Measurements from ENCODE around the gene SLC49A4.

SLC49A4 gene

DNA sequence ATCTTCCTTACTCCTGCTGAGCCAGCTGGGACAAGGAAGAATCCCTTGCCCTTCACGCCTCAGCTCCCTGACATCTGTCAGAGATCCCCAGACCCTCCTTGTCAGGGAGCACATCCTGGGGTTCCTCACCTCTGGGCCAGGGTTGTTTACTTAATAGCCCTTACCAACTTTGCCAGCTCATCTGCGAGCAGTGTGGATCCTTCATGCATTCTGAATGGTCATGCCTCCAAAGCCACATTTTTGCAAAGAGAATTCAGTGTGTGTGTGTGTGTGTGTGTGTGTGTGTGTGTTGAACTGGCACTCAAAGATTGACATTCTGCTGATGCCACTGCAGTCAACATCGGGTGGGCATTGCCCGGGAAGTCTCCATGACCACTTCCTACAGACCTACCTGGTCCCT lies 112.6 kb downstream of the SLC49A4 start:
- no peak for DNase-seq (ENCODE audit: low spot score)

DNA sequence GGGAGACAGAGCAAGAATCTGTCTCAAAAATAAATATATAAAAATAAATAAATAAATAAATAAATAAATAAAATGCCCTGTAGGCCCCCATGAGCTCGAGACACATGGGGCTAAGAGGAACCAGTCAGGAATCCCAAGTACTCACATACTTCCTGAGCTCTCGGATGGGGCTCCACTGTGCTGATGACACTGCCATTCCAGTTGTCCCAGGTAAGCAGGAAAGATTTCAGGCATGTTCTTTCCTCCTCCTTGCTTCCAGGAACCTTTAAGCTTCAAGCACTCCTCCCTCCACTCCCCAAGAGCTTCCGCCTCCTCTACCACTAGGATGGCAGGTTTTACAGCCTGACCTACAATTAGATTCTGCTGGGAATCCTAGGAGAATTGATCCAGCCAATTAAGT lies 113.4 kb downstream of the SLC49A4 start:
- DNase-seq (ENCODE audit: low spot score) = no peak

DNA sequence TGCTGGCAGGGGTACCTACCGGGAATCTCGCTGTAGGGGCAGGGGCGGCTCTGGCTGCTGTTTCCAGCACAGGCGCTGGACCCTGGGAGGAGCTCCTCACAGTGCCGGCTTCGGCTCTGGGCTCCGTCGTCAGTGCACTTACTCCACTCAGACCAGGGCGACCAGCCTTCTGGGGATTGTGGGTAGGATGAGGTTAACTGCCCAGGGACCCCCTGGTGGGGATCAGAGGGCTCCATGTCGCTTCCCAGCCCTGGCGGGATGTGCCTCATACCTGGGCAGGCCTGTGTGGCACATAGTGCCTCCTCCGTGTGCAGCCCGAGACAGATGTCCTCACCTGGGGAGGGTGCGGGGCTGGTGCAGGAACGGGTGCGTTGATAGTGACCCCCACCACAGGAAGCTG lies 117.0 kb downstream of the SLC49A4 start:
- no peak for DNase-seq (ENCODE audit: low spot score)

DNA sequence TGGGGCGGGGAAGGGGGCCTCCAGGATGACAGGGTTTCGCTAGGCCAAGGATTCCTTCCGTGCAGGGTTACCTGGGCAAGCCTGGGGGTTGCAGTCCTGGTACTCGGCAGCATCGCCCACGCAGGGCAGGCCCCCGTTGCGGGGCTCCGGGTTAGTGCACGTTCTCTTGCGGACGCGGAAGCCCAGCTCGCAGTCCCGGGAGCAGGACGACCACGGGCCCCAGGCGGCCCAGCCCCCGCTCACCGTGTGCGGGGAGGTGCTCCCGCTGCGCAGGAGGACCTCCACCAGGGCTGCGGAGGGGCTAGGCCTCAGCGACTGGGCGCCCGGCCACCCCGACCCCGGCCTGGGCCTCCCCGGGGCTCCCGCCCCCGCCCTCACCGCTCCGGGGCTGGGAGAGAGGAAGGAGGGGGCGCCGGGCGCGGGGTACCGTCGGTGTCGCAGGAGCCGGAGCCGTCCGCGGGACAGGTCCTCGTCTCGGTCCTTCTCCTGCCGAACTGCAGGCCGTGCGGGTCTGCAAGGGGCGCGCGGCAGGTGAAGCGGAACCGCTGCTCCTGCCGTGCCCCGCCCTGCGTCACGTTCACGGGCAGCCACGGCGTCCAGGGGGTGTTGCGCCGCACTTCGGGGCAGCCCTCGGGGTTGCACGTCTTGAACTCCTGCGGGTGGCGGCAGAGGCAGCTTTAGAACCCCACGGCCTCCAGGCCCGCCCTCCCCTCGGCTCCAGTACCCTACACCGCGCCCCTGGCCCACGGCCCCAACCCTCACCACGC lies 118.1 kb downstream of the SLC49A4 start:
- DNase-seq (ENCODE audit: low spot score) = peak; percentile 49

DNA sequence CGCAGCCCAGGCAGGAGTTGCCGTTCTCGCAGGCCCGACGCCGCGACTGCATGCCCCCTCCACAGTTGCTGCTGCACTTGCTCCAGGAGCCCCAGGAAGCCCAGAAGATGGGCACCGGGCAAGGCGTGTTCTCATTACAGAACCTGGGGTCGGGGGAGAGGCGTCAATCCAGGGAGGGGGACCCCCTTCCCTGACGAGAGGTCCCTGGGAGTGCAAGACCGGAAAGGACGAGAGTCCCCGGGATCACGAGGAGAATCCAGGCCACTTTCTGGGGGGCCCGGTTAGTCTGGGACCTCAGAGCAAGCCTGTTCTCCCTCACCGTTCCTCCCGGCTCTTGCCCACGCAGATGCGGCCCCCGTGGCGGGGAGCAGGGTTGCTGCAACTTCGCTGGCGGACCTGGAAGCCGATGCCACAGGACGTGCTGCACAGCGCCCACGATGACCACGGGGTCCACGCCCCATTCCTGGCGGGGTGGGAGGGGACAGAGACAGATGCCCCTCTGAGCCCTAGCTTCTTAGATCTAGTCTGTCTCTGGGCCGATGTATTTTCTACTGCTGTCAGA lies 118.8 kb downstream of the SLC49A4 start:
- DNase-seq (ENCODE audit: low spot score) = no peak

DNA sequence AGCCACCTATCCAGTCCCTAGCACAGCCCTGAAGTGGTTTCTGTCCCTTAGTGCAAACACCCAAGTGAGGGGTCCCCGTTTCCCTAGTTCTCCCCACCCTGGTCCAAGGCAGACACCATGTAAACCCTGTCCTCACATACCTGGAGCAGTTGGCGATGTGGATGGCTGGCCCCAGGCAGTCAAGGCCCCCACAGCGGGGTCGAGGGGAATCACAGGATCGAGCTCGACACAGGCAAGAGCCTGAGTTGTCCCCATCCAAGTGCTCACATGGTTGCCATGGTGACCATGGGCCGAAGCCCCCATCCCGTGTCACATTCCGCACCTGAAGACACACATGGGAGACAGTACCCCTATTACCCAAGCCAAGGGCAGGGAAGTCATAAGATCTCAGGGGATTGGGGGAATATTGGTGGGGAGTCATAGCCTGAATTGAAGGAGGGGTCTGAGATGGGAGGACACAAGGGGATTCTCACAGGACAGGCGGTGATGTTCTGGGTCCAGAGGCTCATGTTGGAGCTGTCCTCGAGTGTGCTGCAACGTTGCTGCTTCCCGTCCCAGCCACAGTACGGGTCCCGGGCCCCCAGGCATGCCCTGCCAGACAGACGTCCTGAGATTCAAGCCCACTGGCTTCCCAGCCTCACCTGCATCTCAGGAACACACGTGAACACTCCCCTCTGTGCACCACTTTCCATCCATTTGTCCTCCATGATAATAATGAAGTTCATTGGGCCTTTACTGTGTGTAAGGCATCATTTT lies 120.6 kb downstream of the SLC49A4 start:
- DNase-seq (ENCODE audit: low spot score) = no peak

DNA sequence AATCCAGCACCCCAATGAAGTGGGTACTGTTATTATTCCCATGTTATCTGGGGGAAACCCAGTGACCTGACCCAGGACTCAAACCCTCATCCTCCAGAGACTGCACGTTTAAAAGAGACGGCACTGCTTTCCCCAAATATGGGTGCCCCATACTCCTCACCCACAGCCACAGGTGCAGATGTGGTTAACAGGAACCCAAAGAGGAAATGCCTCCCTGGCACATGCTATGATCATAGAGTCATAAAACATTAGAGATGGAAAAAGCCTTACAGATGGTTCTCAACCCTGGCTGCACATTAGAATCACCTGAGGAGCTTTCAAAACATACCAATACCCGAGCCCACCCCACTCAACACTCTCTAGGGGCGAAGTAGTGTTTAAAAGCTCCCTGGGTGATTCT lies 121.2 kb downstream of the SLC49A4 start:
- no peak for DNase-seq (ENCODE audit: low spot score)

DNA sequence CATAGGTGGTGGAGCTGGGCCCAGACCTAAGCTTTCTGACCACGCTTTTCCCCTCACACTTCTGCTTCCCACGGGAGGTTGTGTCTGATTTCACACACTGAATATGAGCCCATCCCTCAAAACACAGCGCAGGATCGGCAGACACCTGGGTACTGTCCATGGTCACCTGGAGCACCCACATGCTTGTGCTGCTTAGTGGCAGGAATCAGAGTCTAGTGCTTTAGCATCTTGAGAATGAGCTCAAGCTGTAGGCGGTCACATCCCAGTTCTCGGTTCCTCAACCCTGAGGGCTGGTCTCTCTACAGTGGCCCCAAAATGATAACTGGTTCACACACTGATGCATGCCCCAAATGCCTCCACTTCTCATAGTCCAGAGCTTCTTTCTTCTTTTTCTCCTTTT lies 121.7 kb downstream of the SLC49A4 start:
- no peak for DNase-seq (ENCODE audit: low spot score)

DNA sequence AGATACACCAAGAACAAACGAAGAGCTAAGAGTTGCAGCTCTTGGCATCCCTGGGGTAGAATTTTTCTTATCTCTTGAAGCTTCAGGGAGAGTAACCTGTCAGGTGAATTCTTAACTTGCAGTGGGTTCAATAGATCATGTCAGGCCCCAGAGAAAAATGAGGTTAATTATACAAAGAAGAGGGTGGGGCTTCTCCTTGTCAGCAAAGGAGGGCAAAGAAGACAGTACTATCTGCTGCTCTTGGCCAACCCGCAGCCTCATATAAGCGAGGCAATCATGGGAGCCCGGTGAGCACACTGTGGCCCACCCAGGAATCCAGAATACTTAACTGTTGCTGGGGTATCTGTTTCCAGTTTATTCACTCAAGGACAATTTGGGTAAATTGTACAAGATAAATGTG lies 122.5 kb downstream of the SLC49A4 start:
- DNase-seq (ENCODE audit: low spot score) = no peak

DNA sequence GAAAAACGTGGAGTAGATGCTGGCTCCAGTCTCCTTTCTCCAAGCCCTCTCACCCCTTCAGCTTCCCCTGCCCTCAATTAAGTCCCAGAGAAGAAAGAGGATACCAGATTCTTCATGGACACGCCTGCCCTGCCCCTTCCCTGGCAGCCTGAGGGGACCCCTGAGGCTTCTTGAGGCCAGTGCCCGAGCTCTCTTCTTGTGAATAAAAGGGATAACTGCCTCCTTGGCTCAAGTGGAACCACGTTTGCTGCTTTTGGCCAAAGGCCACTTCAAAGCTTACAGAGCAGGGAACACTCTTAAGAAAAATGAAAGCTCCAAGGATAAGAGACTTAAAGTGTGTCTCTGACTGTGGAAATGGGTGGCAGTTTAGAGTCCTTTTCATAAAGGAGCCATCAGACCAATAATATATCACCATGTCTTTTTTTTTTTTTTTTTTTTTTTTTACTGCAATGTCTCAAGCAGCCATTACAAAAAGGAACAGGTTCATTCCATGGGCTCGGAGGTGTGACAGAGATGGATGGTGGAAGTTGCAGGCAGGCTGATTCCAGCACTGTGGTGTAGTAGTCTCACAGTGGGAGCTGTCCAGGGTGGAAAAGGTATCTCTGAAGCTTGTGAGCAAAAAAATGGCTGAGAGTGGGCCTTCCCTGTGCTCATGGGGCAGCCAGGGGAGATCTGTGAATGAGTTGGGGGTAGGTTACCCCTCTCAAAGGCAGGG lies 123.9 kb downstream of the SLC49A4 start:
- DNase-seq (ENCODE audit: low spot score) = peak; percentile 65

DNA sequence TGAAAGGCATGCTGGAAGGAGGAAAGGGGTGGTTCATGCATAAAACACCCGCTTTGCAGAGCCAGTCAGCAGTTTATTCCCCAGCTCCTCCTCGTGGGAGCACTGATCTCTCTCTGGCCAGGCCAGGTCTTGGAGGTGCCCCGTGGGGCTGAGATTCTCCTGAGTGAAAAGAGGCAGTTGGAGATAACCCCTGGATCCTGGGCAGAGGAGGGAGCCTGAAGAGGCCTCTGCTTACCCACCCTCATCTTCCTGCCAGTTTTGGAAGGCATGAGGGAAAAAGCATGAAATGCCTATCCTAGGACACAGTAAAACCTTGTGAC lies 124.4 kb downstream of the SLC49A4 start:
- DNase-seq (ENCODE audit: low spot score) = no peak

DNA sequence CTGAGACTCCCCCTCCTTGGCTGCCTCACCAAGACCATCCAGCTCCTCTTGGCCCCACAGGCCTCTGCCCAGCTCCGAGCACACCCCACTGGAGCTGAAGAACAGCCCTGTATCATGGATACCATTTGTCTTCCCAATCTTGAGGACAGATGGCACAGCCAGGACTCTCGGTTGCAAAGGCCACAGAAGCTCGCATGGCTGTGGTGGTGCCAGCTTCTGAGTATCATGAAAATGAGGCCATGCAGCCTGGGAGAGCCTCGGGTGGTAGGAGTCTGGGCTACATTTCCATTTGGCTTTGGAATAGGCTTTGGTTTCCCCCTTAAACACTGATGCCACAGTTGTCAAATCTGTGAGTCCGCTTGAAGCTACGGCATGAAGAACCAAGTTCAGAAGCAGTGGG lies 126.1 kb downstream of the SLC49A4 start:
- no peak for DNase-seq (ENCODE audit: low spot score)

DNA sequence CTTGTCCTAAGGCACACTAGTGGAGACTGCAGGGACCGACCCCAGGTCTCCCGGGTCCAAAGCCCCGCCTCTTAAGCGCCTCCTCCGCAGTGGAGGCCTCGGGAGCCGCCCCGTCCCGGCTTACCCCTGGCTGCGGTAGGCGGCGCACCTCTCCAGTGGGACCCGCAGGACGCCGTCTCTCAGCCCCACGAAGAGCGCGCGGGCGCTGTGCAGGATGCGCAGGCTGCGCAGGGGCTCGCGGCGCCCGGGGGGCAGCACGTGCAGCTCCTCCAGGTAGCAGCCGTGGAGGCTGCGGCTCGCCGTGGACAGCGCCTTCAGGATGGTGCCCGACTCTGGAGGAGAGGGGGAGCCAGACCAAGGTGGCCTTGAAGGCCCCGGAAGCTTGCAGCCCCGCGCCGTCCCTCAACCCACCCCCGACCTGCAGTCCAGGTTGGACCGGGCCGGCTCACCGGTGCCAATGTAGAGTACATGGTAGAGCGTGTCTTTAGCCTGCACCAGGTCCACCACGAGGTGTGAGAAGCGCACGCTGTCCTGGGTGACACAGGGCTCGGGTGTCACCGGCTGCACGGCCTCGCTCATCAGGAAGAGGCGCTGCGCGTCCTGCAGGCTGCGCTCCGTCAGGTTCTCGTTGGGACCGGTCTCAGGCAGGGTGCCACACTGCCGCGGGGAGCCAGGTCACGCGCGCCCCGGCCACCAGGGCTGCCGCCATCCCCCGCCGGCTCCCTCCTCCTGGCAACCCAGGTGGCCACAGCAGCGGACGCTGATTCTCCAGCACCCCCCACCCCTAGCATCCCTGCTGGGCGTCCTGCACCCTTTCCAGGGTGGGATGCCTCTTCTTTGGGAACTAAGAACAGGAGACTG lies 127.2 kb downstream of the SLC49A4 start:
- peak; percentile 91 for DNase-seq (ENCODE audit: low spot score)

DNA sequence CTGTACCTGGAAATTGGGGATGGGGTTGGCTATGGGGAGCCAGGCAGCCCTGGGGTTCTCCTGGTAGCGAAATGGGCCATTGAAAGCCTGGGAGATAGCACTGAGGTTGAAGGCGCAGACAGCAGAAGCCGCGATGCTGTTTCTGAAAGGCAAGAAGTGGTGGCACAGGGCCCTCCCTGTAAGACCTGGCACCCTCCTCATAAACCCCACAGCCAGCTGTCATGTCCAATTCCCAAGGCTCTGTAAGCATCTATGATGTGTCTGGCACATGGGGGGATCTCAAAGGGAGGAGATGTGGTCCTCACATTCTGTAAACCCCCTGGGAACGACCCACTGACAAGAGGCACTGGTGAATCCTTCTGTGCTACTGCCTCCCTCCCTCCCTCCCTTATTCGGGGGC lies 128.7 kb downstream of the SLC49A4 start:
- no peak for DNase-seq (ENCODE audit: low spot score)

DNA sequence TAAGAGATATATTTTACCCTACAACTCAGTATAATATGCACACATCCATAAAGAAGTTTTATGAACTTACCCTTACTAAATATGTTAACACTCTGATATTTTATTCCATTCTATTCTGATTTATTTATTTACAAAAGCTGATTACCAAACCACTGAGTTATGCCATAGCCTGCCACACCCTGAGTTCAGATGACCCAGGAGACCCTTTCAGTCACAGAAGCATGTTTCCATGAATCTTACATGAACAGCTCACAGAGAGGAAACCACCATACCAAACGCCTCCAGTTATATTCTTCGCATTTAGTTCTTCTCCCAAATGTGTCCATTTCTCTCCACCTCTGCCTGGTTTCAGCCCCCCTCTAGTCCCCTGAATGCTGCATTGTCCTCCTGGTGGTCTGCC lies 129.2 kb downstream of the SLC49A4 start:
- no peak for DNase-seq (ENCODE audit: low spot score)

DNA sequence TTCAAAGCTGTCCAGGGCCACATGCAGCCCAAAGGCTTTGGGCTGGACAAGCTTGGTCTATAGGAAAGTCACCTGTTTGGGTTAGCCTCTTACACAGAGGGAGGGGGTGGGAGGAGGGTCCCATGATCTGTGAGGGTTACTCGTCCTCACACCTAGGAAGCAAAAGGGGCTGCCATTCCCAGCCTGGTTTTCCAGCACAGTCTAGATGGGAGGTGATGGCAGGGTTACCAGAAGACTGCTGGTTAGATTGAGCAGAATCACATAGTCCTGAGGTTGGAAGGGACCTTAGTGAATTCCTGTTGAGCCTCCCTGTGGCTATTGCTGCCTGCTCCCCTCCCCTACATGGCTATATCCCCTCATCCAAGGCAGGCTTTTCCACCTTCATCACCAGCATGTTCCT lies 130.9 kb downstream of the SLC49A4 start:
- DNase-seq (ENCODE audit: low spot score) = no peak

DNA sequence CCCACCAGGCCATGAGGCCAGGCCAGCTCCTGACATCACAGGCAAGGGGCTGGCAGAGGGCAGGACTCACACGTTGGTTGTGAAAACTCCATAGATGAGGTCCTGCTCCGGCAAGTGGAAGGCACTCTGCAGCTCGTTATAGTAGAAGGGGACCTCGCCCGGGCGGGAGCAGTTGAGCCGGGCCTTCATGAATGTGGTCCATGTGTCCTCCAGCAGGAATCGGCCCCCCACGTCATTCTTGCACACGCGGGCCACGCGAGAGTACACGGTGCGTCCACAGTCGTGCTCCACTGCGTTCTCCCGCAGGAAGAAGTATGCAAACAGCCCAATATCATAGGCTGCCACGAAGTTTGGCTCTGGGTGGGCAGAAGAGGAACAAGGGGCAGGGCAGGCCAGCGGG lies 131.5 kb downstream of the SLC49A4 start:
- no peak for DNase-seq (ENCODE audit: low spot score)

DNA sequence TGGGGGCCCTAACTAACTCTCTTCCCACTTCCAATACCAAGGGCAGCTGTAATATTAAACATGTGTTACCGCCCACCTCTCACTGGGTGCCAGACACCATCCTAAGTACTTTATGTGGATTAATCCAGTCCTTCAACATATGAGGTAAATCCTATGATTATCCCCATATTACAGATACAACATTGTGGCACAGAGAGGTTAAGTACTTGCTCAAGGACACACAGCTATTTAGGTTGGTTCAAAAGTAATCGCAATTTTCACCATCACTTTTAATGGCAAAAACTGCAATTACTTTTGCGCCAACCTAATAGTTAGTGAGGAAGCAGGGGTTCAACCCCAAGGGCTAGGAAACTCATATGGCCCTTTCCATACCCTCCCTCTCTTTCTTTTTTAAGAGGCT lies 131.9 kb downstream of the SLC49A4 start:
- DNase-seq (ENCODE audit: low spot score) = no peak

DNA sequence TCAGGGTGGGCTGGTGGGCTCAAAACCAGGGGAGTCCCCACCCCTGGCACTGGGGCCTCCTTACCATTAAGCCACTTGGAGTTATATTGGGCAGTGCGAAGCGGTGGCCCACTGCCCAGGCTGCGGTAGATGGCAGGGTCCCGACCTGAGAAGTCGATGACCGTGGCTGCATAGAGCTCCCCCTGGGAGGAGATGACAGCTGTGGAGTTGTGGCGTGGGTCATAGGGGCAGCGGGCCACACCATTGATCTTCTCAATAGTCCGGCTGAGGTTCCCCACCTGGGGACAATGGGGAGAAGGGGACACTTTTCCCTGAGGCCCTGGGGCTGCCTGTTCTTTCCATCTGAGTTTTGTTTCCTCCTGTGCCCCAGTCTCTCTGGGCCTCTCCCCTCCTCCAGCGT lies 132.9 kb downstream of the SLC49A4 start:
- DNase-seq (ENCODE audit: low spot score) = no peak

DNA sequence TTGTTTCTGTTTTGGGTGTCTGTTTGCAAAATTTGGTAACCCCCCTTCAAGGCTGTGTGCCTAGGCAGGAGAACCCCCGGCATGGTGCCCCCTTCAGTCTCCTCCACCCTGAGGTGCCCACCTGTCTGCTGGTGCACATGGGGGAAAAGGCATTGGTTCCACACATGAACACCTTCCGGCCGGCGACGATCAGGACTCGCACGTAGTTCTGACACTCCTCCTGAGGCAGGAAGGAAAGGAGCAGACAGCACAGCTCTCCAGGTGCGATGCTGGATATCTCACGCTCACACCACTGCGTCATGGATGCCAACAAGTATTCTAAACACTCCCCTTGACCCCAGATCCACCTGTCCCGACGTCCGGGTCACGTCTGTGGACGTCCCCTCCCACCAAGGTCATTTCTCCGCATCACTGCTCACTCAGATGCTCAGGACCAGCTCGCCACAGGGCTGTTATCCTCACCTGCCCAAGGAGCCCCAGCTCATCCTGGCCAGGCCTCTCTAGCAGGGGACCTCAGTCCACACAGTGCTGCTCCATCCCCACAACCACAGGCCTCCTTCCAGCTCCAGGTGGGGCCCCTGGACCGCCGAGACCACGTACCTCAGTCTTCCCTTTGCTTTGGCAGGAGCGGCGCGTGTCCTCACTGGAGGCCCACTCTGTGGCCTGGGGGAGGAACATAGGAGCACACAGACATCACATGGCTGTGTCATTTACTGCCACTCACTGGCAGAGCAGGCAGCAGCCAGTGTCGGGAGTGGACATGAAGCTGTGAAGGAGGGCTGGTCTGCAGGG lies 133.7 kb downstream of the SLC49A4 start:
- DNase-seq (ENCODE audit: low spot score) = no peak

Measured in iPS-NIHi11 (cell line).